ENCODE results near the gene ZXDC. TPM values are rescaled to one million over a fixed set of nuclear protein-coding genes. Genes with fewer than 3 reads are reported as not detected.

ZXDC gene
- total RNA-seq, 1 experiment from 2014 or later = 55.4 TPM

GRCh38 chr3:126456211-126456610, 19.5 kb downstream of the ZXDC start:
- TF ChIP-seq EZH2 (IDR thresholded peaks at IDR 0.05; ENCODE audit: low read depth) (no peak), CTCF (conservative IDR thresholded peaks at IDR 0.05) (no peak)
- ChIA-PET CTCF (interaction anchor here (1.0 kb wide), 1 partner anchor 16 kb away, joined by 3 read pairs; no protein-coding TSS in a partner anchor), POLR2A (ENCODE audit: unreplicated experiment) (no interaction called here)
- H2AFZ ChIP-seq = no peak overlapping the region
- H3K9me3 ChIP-seq (ENCODE audit: insufficient read depth, low read depth) = no peaks in the 10 kb centered on the region
- no TSS peak for BruUV-seq (replicated peaks)
- no peak overlapping the region for H3K4me2 ChIP-seq
- H3K4me3 ChIP-seq = no peak overlapping the region
- no peak overlapping the region for H3K27ac ChIP-seq
- H3K36me3 ChIP-seq (ENCODE audit: low read depth) = peaks cover 17% of the 10 kb centered on the region
- no peaks in the 10 kb centered on the region for H3K27me3 ChIP-seq (ENCODE audit: insufficient read depth, low read depth)
- no peaks in the 10 kb centered on the region; the same call in 1 of the 2 replicates for H3F3A ChIP-seq (ENCODE audit: insufficient read depth, low read depth)
- H3K9me2 ChIP-seq (ENCODE audit: insufficient read depth) = no peaks in the 10 kb centered on the region
- H3K4me1 ChIP-seq (replicated peaks; ENCODE audit: insufficient read depth) = no peaks in the 10 kb centered on the region
- intact Hi-C loops (cut with micrococcal nuclease; ENCODE audit: unreplicated experiment) = no loop called here
- 0 out of 2 replicates have a peak, but pooled peaks cover 3% of the 10 kb centered on the region for H3K79me2 ChIP-seq (ENCODE audit: low read depth)
- DNase-seq = no peak
- H4K20me1 ChIP-seq (ENCODE audit: insufficient read depth) = peaks cover 49% of the 10 kb centered on the region

- TF ChIP-seq CTCF (conservative IDR thresholded peaks at IDR 0.05) (no peak), EZH2 (IDR thresholded peaks at IDR 0.05; ENCODE audit: low read depth) (no peak)
- intact Hi-C loops (cut with micrococcal nuclease; ENCODE audit: unreplicated experiment) = no loop called here
Measured at GRCh38 chr3:126454437-126455198, 21.1 kb downstream of the ZXDC start.

GRCh38 chr3:126454025-126454424, 21.7 kb downstream of the ZXDC start:
- ChIA-PET POLR2A (ENCODE audit: unreplicated experiment) (no interaction called here), CTCF (no interaction called here)
- intact Hi-C loops (cut with micrococcal nuclease; ENCODE audit: unreplicated experiment) = no loop called here
- no peaks in the 10 kb centered on the region for H3K9me3 ChIP-seq (ENCODE audit: insufficient read depth, low read depth)
- H3K27ac ChIP-seq = no peak overlapping the region
- H3F3A ChIP-seq (ENCODE audit: insufficient read depth, low read depth) = no peaks in the 10 kb centered on the region; the same call in 1 of the 2 replicates
- no peaks in the 10 kb centered on the region for H3K27me3 ChIP-seq (ENCODE audit: insufficient read depth, low read depth)
- H3K36me3 ChIP-seq (ENCODE audit: low read depth) = peaks cover 6% of the 10 kb centered on the region; the same call in 1 of the 2 replicates
- H2AFZ ChIP-seq = no peak overlapping the region
- H3K9me2 ChIP-seq (ENCODE audit: insufficient read depth) = no peaks in the 10 kb centered on the region
- BruUV-seq (replicated peaks) = no TSS peak
- DNase-seq = no peak
- H3K4me2 ChIP-seq = no peak overlapping the region
- no peak for TF ChIP-seq EZH2 (IDR thresholded peaks at IDR 0.05; ENCODE audit: low read depth)
- TF ChIP-seq CTCF (conservative IDR thresholded peaks at IDR 0.05) = no peak
- H3K4me3 ChIP-seq = no peak overlapping the region
- 0 out of 2 replicates have a peak, but pooled peaks cover 3% of the 10 kb centered on the region for H3K79me2 ChIP-seq (ENCODE audit: low read depth)
- peaks cover 37% of the 10 kb centered on the region for H4K20me1 ChIP-seq (ENCODE audit: insufficient read depth)
- no peaks in the 10 kb centered on the region for H3K4me1 ChIP-seq (replicated peaks; ENCODE audit: insufficient read depth)

More at GRCh38 chr3:126454437-126455198, 21.1 kb downstream of the ZXDC start:
- Histone ChIP-seq H3K27me3 (ENCODE audit: insufficient read depth, low read depth) (no peaks in the 10 kb centered on the region), H3K9me3 (ENCODE audit: insufficient read depth, low read depth) (no peaks in the 10 kb centered on the region), H3K9me2 (ENCODE audit: insufficient read depth) (no peaks in the 10 kb centered on the region), H4K20me1 (ENCODE audit: insufficient read depth) (peaks cover 37% of the 10 kb centered on the region), H3K4me2 (no peak overlapping the region), H2AFZ (no peak overlapping the region), H3K4me3 (no peak overlapping the region), H3F3A (ENCODE audit: insufficient read depth, low read depth) (no peaks in the 10 kb centered on the region; the same call in 1 of the 2 replicates), H3K4me1 (replicated peaks; ENCODE audit: insufficient read depth) (no peaks in the 10 kb centered on the region), H3K36me3 (ENCODE audit: low read depth) (peaks cover 6% of the 10 kb centered on the region; the same call in 1 of the 2 replicates), H3K79me2 (ENCODE audit: low read depth) (0 out of 2 replicates have a peak, but pooled peaks cover 3% of the 10 kb centered on the region), H3K27ac (no peak overlapping the region)
- BruUV-seq (replicated peaks) = no TSS peak
- CTCF ChIA-PET = no interaction called here
- POLR2A ChIA-PET (ENCODE audit: unreplicated experiment) = no interaction called here
- DNase-seq = no peak

All from PC-9 (cell line).